Erythroblast (primary cell): ENCODE measurements around the gene P2RX7.

Experiments used
- GATA1 ChIP-seq: IDR thresholded peaks from 2 replicates; pipeline ENCODE4 v1.6.1; 2011; ENCODE audit warnings: low read depth, mild to moderate bottlenecking, control low read depth, low read length, moderate library complexity
- POLR2A ChIP-seq: IDR thresholded peaks from 2 replicates; pipeline ENCODE4 v1.6.1; 2011; ENCODE audit warnings: mild to moderate bottlenecking, low read length

DNA sequence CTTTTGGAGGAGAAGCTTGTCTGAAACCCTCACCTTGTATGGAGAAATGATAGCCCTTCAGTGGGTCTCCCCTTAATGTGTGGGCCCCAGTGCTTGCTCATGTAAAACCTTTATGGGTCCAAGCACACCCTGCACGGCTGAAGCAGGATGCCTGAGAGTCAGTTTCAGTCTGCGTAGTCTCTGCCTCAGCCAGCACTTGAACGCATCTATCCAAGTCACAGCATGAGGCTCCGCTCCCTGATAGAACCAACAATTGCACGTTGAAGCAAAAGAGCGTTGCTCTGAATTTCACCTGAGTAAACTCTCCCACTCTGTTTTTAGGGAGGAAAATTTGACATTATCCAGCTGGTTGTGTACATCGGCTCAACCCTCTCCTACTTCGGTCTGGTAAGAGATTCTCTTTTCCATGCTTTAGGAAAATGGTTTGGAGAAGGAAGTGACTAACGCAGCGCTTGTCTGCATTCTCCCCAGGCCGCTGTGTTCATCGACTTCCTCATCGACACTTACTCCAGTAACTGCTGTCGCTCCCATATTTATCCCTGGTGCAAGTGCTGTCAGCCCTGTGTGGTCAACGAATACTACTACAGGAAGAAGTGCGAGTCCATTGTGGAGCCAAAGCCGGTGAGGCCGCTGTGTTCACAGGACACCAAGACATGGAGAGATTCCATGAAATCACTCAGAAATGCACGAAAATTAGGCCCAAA, 44.3 kb downstream of the P2RX7 start:
- TF ChIP-seq POLR2A (no peak), GATA1 (no peak)
